ENCODE data around the gene ETV1.

Gene ETV1

DNA sequence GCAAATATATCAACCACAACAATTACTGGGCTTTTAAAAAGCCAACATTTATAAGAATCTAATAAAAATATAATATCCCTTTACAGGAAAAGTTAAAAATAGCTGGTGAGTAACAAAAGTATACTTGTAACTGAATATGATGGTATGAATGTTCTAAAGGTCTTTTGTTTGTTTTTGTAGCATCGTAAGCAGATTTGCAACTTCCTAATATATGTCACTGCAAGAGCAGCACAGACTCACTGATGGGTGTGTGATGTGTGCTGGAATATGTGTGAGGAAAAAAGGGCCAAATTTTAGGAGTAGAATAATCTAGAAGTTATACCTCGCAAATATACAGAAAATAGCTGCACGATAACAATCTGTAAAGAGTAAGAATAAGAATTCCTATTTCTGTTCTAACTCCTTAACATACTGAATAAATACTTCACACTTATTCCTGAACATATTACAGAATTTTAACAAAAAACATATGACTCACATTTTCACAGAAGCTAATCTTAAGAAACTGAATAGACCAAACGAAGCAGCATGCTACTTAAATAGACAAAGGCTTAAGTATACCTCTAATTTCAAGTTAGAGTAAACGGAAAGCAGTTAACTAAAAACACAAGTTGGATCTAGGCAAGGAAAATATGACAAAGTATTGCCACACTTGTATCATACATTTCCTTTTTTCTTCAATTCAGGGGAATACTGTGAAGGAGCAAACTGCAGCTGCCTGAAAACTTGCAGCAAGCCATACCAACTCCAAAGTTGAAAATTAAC, 9.6 kb downstream of the ETV1 start:
- Mint-ChIP-seq H3K27me3 (ENCODE audit: low read depth) (no peaks in the 10 kb centered on the region), H3K9me3 (no peaks in the 10 kb centered on the region), H3K4me3 (no peak overlapping the region), H3K27ac (no peak overlapping the region), H3K4me1 (ENCODE audit: low read depth) (no peaks in the 10 kb centered on the region), H3K36me3 (ENCODE audit: low read depth) (no peaks in the 10 kb centered on the region)

DNA sequence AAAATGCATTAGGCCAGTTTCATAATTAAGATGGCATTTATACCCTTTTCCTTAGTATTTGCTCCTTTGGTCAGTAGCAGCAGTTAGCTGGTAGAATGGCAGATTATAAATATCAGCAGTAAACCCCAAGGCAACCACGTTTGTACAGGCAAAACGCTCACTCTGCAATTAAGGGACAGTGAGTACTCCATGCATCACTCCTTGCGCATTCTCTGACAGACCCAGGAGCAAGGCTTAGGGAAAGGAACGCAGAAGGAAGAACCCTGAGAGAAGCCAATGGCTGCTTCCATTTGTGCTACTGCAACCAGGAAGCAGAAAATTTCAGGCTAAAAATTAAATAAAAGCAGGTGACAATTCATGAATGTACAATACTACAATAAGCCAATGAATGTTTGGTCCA, 12.9 kb downstream of the ETV1 start:
- Mint-ChIP-seq H3K27ac (no peak overlapping the region), H3K9me3 (peaks cover 6% of the 10 kb centered on the region), H3K4me3 (no peak overlapping the region), H3K27me3 (ENCODE audit: low read depth) (no peaks in the 10 kb centered on the region), H3K4me1 (ENCODE audit: low read depth) (no peaks in the 10 kb centered on the region), H3K36me3 (ENCODE audit: low read depth) (no peaks in the 10 kb centered on the region)

DNA sequence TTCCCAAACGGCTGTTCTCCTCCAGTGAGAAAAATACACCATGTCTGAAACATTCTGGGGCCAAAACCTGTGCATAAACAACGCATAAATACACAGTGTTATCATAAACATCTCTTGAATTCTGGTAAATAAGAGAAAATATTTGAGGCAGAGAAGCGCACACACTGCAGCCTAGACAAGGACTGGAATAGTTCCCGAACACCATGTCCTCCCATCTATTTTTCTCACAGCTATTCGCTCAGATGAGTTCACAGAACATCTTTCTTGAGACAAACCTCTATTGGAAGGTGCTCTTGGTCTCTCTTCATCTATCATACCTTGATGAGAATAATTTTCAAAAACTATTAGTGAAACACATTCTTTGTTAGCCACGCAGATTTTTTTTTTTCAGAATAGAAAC, 24.4 kb downstream of the ETV1 start:
- Mint-ChIP-seq H3K4me1 (ENCODE audit: low read depth) (no peaks in the 10 kb centered on the region), H3K36me3 (ENCODE audit: low read depth) (no peaks in the 10 kb centered on the region), H3K27me3 (ENCODE audit: low read depth) (no peaks in the 10 kb centered on the region), H3K9me3 (no peaks in the 10 kb centered on the region), H3K4me3 (no peak overlapping the region), H3K27ac (no peak overlapping the region)

DNA sequence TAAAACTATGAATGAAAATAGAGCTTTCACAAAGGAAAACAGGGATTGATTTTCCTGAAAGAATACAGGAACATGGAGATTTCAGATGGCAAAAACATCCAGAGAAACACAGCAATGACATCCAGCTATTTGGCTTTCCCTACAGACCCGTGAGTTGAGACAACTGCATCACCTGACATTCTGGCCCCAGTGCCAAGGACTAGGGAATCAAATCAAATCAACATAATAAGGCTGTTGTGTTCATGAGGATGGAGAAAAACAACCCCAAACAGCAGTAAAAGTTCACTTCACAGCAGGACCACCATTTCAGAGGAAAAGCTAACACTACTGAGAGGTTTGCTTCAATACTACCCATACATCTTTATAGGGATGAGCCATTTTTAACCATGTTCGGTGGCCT, 25.5 kb downstream of the ETV1 start:
- Mint-ChIP-seq H3K9me3 (no peaks in the 10 kb centered on the region), H3K36me3 (ENCODE audit: low read depth) (no peaks in the 10 kb centered on the region), H3K27me3 (ENCODE audit: low read depth) (no peaks in the 10 kb centered on the region), H3K27ac (no peak overlapping the region), H3K4me3 (no peak overlapping the region), H3K4me1 (ENCODE audit: low read depth) (no peaks in the 10 kb centered on the region)

DNA sequence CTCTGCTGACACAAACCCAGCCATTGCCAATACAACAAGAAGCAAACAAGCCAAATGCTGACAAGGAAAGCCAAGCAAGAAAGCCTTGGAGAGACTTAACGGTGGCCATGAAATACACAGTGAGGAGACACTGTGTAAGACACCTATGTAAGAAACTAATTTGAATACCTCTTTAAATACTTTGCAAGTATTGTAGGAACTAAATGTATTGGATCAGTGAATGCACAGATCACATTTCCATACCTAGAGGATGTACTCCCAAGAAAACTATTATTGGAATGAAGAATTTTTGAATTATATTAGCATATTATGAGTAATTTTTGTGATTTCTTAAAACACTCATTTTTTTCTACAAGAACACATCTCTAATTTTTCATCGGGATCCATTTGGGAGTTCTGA, 34.0 kb downstream of the ETV1 start:
- Mint-ChIP-seq H3K4me1 (ENCODE audit: low read depth) (no peaks in the 10 kb centered on the region), H3K4me3 (no peak overlapping the region), H3K27ac (no peak overlapping the region), H3K27me3 (ENCODE audit: low read depth) (no peaks in the 10 kb centered on the region), H3K9me3 (no peaks in the 10 kb centered on the region), H3K36me3 (ENCODE audit: low read depth) (no peaks in the 10 kb centered on the region)

DNA sequence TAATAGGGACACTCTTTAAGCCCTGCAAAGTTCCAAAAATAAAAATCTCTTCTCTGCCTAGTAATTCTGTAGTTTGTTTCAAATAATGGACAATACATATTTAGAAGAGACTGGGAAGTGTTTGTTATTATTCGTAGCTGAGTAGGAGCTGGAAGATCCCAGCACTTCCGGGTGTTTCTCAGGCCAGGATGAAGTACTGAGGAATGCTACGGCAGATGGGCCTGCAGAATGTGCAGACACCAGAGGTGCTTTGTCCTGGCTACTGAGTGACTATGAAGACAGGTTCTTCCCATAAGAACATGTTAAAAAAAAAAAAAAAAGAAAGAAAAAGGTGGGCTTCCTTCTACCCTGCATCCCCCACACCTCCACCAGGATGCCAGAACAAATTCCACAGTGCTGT, 36.1 kb downstream of the ETV1 start:
- H3K27ac Mint-ChIP-seq = no peak overlapping the region
- H3K9me3 Mint-ChIP-seq = no peaks in the 10 kb centered on the region
- H3K36me3 Mint-ChIP-seq (ENCODE audit: low read depth) = no peaks in the 10 kb centered on the region
- H3K4me3 Mint-ChIP-seq = no peak overlapping the region
- no peaks in the 10 kb centered on the region for H3K4me1 Mint-ChIP-seq (ENCODE audit: low read depth)
- H3K27me3 Mint-ChIP-seq (ENCODE audit: low read depth) = no peaks in the 10 kb centered on the region

DNA sequence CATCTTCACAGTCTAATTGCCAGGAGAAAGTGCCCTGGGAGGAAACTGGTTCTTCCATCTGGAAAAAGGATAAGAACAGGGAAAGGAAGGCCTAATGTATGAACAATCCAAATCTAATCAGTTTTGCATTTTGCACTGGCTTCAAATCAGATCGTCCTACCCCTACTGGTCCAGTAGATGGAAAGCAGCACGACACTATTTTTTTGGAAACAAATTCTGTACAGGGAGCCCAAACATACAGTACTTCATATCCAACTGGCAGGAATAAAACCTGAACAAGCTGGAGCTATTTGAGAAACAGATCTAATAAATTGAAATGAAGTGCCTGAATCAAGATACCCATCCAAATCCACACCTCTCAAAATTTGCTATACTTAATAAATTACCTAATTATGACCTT, 36.5 kb downstream of the ETV1 start:
- Mint-ChIP-seq H3K9me3 (no peaks in the 10 kb centered on the region), H3K4me1 (ENCODE audit: low read depth) (no peaks in the 10 kb centered on the region), H3K36me3 (ENCODE audit: low read depth) (no peaks in the 10 kb centered on the region), H3K27me3 (ENCODE audit: low read depth) (no peaks in the 10 kb centered on the region), H3K4me3 (no peak overlapping the region), H3K27ac (no peak overlapping the region)

DNA sequence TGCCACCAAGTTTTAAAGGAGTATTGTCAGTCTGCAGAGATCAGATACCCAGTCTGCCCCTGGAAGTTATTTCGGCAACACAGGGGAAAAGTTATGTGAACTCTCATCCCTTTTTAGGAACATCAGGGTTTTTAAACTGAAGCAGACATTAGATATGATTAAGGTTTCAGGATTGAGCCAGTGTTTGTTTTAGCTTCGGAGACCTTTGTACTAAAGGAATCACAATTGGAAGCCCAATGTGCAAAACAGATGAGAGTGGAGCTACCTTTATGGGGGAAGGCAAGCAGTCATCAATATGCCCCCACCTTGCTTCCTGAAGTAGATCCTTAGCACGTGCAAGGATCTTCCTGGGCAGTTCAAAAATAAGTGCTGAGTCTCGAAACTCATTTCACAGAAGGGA, 39.5 kb downstream of the ETV1 start:
- Mint-ChIP-seq H3K4me1 (ENCODE audit: low read depth) (no peaks in the 10 kb centered on the region), H3K27me3 (ENCODE audit: low read depth) (no peaks in the 10 kb centered on the region), H3K36me3 (ENCODE audit: low read depth) (no peaks in the 10 kb centered on the region), H3K4me3 (no peak overlapping the region), H3K9me3 (peaks cover 3% of the 10 kb centered on the region), H3K27ac (no peak overlapping the region)

DNA sequence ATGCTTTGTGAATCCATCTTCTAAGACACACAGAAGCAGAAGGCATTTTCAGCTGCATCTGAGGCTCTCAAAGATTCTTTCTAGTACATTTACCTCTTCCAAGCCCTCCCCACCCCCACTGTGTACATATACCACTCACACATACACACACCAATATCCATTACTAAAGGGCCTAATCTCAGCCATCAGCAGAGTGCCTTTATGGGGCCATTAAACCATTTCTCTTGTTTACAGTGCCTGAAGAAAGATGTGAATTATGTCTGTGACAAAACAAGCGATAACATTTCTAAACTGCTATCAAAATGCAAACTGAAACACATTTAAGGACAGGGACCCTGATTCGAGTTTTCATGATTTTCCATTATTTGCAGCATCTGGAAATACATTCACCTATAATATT, 40.0 kb downstream of the ETV1 start:
- Mint-ChIP-seq H3K9me3 (peaks cover 3% of the 10 kb centered on the region), H3K36me3 (ENCODE audit: low read depth) (no peaks in the 10 kb centered on the region), H3K4me1 (ENCODE audit: low read depth) (no peaks in the 10 kb centered on the region), H3K27ac (no peak overlapping the region), H3K27me3 (ENCODE audit: low read depth) (no peaks in the 10 kb centered on the region), H3K4me3 (no peak overlapping the region)

DNA sequence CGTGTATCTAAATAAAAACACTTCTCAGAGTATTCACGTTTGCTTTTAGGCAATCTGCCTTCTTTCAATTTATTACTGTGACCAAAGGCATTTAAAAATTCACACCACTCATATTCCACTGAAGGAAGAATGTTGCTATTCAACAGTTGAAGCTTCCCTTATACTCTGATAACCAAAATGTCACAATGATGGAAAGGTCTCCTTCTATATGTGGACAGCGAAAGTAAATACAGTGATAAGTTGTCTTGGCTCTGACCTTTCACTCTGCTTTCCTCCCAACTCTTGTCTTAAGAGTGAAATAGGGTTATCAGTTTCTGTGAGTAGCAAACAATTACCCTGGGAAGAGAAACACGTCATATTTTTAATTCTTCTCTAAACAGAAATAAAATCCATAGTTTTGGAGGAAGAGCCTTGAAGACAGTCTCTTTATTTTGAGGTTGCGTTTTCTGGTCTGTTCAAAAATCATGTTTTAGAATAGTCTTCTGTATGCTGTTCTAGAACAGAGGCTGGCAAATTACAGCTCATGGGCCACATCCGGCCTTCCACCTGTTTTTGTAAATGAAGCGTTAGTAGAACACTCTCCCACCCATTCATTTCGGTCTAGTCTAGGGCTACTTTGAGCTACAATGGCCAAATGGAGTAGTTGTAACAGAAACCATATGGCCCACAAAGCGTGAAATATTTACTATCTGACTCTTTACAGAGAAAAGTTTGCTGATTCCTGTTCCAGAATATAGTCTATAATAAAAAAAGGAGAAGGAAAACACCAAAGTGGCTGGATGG, 41.3 kb downstream of the ETV1 start:
- Mint-ChIP-seq H3K4me3 (no peak overlapping the region), H3K9me3 (peaks cover 7% of the 10 kb centered on the region), H3K36me3 (ENCODE audit: low read depth) (no peaks in the 10 kb centered on the region), H3K27ac (no peak overlapping the region), H3K4me1 (ENCODE audit: low read depth) (no peaks in the 10 kb centered on the region), H3K27me3 (ENCODE audit: low read depth) (no peaks in the 10 kb centered on the region)

DNA sequence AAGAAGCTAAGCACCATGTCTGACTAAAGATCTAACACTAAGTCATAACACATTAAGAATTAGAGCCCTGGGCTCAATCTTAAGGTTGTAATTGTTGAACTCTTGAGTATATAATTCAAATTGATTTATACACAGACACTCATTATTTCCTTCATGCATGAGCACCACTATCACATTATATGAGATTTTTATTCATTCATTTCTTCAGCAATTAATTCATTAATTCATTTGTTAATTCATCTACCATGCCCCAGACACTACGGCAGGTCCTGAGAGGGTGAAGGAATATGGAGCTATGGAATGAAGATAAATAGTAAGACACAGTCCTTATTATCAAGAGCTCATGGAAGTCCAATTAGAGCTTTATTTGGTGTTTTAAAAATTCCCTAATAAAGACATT, 41.9 kb downstream of the ETV1 start:
- Mint-ChIP-seq H3K9me3 (peaks cover 7% of the 10 kb centered on the region), H3K4me1 (ENCODE audit: low read depth) (no peaks in the 10 kb centered on the region), H3K27me3 (ENCODE audit: low read depth) (no peaks in the 10 kb centered on the region)

DNA sequence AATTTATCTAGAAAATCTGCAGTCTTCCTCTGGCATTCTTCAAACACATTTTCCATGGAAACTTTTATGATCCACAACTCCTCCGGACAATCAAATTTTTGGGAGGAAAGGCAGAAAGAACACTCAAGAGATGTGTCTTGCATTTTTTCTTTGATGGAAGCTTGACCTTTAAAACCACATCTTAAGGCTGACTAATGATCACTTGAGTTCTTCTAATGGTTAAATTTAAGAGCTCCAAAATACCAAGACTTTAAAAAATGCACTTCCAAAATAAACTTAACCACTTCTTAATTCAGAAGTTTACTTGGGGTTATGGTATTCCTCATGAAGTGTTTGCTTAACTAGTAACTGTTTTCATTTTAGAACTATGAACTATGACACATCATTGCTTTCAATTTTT, 43.3 kb downstream of the ETV1 start:
- Mint-ChIP-seq H3K9me3 (peaks cover 7% of the 10 kb centered on the region), H3K27me3 (ENCODE audit: low read depth) (no peaks in the 10 kb centered on the region), H3K4me1 (ENCODE audit: low read depth) (no peaks in the 10 kb centered on the region), H3K27ac (no peak overlapping the region), H3K4me3 (no peak overlapping the region), H3K36me3 (ENCODE audit: low read depth) (no peaks in the 10 kb centered on the region)

More for the DNA sequence above, 41.9 kb downstream of the ETV1 start:
- Mint-ChIP-seq H3K36me3 (ENCODE audit: low read depth) (no peaks in the 10 kb centered on the region), H3K27ac (no peak overlapping the region), H3K4me3 (no peak overlapping the region)

DNA sequence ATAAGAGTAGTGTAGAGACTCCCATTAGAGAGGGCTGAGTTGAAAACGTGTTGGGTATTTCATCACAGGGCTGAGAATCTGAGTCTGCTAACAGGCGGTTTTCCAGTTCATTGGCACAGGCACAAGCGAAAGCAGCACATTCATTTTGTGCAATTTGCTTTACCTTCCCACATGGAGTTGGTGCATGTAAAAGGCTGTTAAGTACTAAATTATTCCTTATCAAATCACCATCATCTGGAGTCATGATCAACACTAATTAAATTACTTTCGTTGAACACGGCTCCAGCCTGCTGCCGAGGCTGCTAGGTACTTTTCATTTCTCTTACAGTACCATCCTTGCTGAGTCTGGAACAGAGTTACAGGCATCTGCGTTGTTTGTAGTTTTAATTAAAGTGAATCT, 43.8 kb downstream of the ETV1 start:
- H3K4me3 Mint-ChIP-seq = no peak overlapping the region
- no peak overlapping the region for H3K27ac Mint-ChIP-seq
- peaks cover 7% of the 10 kb centered on the region for H3K9me3 Mint-ChIP-seq
- no peaks in the 10 kb centered on the region for H3K36me3 Mint-ChIP-seq (ENCODE audit: low read depth)
- H3K4me1 Mint-ChIP-seq (ENCODE audit: low read depth) = no peaks in the 10 kb centered on the region
- H3K27me3 Mint-ChIP-seq (ENCODE audit: low read depth) = no peaks in the 10 kb centered on the region

DNA sequence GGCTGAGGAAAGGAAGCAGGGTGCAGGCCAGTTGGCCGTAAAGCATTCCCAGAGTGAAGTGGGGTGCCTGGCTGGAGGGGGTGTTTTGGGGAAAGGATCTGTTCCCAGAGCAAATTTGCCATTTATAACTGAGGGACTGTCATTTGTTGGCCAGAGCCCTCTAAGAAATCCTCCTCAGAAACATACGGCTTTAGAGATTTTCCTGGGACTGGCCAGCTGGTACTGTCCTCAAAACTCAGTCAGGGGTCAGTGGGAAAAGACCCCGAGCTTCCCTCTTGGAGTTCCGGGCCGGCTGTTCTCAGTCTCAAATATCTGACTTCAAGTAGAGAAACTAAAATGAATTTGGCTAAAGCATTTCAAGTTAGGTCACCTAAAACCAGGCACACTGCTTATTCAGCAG, 55.9 kb downstream of the ETV1 start:
- Mint-ChIP-seq H3K27ac (no peak overlapping the region), H3K36me3 (ENCODE audit: low read depth) (no peaks in the 10 kb centered on the region), H3K27me3 (ENCODE audit: low read depth) (no peaks in the 10 kb centered on the region), H3K4me3 (no peak overlapping the region), H3K4me1 (ENCODE audit: low read depth) (no peaks in the 10 kb centered on the region), H3K9me3 (peaks cover 4% of the 10 kb centered on the region)

DNA sequence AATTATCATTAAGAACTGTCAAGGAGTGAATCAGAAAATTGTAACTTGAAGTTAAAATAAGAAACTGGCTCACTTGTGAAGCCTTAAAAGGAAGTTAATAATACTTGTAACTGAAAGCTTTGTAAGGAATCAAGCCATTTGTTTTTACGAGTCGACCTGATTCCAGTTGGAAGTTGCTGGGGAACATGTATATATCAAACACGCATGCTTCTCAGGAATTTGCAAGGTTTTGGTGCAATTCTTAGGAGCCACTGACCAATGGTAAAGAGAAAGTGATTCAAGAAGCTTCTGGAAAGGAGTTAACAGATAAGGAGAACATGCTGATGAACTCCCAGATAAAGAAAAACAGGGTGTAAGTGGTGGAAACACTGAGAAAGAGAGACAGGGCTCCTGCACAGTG, 56.4 kb downstream of the ETV1 start:
- Mint-ChIP-seq H3K4me3 (no peak overlapping the region), H3K27ac (no peak overlapping the region), H3K36me3 (ENCODE audit: low read depth) (no peaks in the 10 kb centered on the region), H3K4me1 (ENCODE audit: low read depth) (no peaks in the 10 kb centered on the region), H3K9me3 (peaks cover 4% of the 10 kb centered on the region), H3K27me3 (ENCODE audit: low read depth) (no peaks in the 10 kb centered on the region)

Data from T-helper 1 cell treated with Interleukin-12 subunit alpha and Interleukin-12 subunit beta and Interleukin-4 antibody, amounts not matched to agents 30 μg/mL and 1 μg/mL, for 36 hours (primary cell).